ENCODE results near the gene LTB4R.
A peak's percentile ranks its signal among the peaks of the same experiment; 100 is the strongest.

The LTB4R gene

DNA sequence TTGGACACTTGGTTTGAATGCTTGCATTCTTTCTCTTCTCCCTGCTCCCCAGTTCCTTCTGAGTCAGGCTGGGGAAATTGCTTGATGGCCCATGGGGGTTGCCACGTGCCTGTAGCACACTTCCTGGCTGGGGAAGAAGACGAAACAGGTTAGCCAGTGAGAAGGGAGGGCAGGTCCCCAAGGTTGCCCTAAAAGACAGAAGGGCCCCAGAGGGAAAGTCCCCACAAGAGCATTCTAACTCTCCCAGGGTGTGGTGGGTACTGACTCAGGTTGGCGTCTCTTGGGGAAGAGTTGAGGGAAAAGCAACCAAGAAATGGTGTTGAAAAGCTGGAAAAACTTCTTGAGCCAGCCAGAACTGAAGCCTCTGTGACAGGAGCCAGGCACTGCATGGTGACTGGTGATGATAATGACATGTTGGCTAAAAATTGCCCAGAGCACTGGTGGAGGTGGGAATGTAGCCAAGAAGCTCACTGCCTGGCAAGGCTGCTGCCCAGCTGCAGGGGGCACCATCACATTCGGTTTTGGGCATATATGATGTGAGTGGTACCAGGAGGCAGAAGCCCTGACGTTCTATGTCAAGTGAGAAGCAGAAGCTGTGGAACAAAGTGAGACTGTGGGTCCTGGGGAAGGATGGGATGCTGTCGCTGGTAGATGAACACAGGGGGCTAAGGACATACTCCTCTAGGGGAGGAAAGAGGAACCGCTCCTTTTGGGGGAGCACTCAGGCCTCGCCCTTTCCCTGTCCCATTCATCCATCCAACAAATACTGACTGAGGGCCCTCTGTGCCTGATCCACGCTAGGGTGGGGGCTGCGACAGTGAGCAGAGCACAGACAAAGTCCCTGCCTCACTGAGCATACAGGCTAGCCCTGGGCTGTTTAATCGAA lies 31.8 kb upstream of the LTB4R start:
- peak; percentile 30 to 39 for DNase-seq

DNA sequence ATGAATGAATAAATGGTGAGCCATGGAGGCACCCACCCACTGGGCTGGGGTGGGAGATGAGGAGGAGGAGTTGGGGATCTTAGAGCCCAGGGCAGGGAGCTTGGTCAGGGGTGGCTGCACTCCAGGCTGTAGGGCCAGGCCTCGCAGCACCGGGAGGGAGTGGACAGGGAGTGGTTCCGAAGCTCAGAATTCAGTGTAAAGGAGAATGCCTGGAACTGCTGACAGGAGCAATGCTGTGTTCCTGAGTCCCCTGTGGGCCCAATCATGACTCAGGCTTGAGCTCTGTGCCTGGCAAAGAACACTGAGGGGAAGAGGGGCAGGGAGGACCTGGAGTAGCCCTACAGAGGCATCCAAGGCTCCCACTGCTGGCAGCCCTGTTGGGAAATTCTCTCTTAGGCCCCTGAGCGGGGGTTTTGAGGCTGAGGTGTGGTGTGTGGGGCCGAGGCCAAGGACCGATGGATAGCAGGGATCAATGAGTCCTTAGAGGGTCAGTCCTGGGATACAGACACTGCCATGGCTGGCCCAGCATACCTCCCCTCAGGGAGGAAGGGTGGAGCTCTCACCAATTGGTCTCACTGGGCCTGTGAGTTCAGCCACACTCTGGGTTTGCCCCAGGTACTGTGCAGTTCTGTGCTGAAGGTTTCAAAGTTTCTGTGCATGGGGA lies 30.4 kb upstream of the LTB4R start:
- DNase-seq = no peak

DNA sequence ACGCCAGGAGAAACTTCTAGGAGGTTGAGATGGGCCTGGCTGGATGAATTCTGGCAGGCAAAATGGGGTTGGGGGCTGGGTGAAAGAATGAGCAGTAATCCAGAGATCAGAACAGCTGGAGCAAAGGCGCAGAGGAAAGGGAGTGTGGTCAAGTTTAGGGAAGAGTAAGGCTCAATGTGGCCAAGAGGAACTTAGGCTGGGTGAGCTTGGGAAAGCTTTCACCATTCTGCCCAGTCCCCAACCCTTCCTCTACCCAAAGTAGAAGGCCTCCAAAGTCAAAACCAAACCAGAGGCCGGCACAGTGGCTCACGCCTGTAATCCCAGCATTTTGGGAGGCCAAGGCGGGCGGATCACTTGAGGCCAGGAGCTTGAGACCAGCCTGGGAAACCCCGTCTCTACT lies 29.7 kb upstream of the LTB4R start:
- no peak for DNase-seq

DNA sequence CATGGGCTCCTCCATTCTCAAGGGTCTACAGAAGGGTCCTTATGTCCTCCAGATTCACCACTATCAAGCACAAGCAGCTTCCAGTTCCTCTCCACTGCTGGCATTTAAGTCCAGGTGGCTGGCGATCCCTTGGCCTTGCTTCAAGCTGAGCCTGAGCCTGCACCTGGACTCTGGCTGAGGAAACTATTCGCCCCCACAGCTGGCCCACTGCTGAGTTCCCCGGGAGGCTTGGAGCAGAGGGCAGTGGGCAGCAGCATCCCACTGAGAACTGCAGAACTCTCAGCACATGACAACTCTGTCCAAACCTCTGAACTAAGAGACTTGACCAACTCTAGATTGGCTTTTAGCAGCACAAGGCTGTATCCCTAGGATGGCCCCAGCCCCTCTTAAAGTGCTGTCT lies 28.6 kb upstream of the LTB4R start:
- no peak for DNase-seq

DNA sequence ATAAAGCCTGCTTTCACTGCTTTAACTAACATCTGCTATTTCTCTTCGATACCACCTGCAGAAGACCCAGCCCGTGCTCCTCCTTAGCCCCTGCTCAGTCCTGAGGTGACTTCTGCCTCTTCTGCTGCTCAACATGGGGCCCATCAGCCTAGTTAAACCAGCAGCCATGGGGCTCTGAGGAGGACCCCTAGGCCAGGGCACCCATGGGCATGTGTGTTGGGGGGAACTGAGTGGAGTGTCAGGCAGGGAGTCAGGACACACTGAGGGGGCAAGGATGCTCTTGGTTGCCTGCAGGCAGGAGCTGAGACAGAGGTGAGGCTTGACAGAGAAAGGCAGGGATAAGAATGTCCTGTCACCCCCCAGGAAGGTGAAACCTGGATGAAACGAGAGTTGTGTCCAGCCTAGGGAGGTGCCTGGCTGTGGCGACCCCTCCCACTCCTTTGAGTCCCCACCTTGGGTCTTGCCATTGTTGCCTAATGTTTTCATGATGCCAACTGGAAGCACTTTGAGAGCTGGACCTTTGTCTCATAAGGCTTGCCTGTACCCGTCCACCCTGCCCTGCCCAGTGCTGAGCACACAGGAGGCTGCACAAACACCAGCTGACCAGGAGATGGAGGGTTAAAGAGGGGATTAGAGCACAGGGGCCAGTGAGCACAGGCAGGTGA lies 27.4 kb upstream of the LTB4R start:
- no peak for DNase-seq

DNA sequence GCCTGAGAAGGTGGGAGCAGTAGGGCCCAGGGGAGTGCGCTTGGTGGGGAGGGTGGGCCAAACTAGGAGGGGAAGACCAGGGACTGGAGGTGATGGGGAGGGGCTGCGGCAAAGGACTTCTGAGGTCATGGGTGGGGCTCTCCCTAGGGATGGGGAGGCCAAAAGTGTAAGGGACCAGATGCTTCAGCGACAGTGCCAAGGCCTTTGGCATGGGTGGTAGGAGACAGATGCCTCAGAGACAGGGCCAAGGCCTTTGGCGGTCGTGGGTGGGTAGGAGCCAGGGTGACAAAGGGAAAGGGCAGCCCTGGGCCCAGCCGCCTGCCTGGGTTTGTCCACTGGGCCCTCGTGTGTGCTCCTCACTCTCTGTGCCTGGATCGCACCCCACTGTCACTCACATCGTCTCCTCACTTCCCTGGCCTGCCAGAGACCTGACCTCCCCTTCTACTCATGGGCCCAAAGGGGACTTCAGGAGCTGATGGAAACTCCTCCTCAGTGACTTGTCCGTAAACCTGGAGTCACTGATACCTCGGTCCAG lies 26.7 kb upstream of the LTB4R start:
- DNase-seq = no peak

DNA sequence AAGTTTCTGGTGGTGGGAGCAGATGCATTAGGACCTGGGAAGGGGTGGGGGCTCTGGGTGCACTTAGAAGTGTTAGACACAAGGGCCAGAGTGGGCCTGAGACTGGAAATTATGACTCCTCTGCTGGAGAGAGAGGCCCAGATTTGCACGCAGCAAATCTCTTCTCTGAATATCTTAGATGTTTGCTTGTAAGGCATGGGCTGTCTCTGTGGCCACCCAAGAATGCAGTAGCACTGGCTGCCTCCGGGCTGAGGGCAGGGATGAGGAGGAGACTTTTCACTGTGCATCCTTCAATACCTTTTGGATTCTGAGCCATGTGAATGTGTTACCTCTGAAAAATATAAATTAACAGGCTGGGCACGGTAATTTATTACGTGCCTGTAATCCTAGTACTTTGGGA lies 26.0 kb upstream of the LTB4R start:
- no peak for DNase-seq

DNA sequence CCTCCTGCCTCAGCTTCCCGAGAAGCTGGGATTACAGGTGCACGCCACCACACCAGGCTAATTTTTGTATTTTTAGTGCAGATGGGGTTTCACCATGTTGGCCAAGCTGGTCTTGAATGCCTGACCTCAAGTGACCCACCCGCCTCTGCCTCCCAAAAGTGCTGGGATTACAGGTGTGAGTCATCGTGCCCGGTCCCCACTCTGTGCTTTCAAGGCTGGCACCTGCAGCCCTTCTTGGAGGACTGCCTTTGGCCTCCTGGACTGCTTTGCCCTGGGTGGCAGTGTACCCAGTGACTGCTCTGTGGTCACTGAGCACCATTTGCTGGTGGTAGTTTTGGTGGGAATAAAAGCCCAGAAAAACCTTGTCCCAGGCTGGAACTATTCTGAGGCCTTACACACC lies 24.3 kb upstream of the LTB4R start:
- no peak for DNase-seq

DNA sequence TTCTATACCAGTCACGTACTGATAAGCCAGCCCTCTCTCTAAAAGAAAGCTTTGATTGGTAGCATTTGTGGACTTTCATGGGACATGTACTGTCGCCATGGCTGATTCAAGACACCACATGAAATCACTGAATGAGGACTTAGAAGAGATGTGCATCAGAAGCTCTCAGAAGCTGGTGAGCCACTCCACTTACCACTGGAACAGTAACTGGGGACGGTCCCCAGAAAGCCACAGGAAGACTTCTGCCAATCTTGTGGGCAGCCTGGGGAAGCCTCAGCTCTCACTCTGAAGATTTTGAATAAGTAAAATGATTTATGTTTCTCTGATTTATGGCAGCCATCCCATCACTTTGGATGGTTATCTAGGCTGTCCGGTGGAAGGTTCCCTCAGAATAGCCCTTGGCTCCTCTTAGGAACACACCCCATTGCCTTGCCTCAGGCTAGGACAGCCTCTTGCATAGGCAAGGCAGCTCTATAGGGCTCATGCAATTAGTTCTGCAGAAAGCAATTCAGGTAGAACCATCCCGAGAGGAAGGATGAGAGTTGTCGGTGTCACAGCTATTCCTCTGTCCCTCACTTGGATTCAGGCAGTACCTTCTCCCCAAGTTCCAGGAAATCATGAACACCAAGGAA lies 21.5 kb upstream of the LTB4R start:
- peak; percentile 54 to 59 for DNase-seq

DNA sequence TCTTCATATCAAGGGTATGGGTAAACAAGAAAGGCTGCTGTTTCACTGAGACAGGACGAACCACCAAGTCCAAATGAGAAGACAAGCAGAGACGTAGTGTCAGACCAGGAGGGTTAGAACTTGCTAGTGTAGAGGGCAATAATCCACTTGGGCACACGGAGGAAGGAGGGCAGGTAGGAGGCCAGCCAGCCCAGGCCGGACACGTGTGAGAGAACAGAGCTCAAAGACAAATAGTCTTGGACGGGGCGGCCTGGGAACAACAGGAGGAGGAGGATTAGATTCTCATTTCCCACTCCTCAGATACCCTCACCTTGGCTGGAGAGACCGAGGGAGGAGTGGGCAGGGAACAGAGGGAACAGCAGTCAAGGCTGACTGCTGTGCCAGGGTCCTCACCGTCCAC lies 20.6 kb upstream of the LTB4R start:
- DNase-seq = no peak

DNA sequence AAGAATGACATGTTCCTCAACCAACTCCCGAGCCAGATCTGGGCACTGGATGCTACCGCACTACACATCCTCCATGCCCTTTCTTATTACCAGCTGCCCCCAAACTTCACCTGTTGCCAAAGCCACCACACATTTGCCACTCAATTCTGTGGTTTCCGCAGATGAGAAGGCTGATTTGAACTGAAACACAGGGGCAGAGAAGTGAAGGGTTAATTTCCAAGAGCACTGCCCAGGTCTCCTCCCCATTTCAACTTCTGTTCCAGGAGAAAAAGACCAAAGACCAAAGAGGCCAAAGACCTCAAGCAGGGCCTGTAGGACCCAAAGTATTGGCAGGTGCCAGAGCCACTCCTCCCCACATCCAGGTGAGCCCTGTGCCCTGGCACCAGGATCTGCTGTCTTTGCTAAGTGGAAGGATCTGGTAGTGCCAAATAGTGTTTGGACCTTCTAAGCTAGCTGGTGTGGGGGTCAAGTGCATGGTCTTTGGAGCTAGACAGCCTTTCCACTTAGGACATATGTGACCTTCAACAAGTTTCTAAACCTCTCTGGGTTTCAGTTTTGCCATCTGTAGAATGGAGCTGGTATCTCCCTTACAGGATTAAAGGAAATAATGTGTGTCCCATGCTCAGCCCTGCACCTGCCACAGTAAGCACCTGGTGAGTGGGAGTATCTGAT lies 19.7 kb upstream of the LTB4R start:
- DNase-seq = no peak

DNA sequence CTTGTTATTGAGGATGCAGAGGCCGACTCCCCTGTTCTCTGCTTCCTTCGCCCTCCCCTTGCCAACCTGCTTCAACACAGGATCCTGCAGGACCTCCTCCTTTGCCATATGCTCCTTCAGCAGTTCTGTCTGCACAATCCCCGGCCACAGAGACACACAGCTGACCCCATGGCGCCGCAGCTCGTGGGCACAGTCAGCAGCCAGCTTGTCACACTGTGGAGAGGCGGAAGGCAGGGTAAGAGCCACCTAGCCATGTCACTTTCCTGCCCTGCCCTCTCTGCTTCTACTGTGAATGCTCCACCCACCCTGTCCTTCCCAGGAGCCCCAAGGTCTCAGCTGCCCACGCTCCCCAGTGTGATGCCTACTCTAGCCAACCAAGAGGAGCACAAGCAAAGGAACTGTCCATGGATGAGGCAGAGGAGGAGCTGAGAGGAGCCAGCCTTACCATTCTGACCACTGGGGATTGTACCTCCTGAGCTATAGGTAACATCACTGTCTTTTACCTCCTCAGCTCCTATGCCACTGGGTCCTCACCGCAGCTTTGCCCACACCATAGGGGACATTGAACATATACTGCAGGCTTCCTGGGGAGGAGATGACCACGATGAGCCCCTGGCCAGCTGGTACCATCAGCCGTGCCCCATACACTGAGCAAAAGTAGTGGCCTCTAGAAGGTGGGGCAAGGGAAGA lies 19.0 kb upstream of the LTB4R start:
- no peak for DNase-seq

DNA sequence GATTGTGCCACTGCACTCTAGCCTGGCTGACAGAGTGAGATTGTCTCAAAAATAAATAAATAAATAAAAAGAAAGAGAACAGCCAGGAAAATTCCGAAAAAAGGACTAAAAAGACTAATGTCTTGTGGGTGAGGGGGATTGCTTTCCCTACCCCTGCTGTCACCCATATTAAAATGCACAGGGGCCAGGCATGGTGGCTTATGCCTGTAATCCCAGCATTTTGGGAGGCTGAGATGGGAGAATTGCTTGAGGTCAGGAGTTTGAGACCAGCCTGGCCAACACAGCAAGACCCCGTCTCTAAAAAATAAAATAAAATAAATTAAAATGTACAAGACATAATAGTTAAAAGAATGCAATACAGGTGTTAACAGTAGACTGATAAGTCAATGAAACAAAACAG lies 17.8 kb upstream of the LTB4R start:
- DNase-seq = no peak

DNA sequence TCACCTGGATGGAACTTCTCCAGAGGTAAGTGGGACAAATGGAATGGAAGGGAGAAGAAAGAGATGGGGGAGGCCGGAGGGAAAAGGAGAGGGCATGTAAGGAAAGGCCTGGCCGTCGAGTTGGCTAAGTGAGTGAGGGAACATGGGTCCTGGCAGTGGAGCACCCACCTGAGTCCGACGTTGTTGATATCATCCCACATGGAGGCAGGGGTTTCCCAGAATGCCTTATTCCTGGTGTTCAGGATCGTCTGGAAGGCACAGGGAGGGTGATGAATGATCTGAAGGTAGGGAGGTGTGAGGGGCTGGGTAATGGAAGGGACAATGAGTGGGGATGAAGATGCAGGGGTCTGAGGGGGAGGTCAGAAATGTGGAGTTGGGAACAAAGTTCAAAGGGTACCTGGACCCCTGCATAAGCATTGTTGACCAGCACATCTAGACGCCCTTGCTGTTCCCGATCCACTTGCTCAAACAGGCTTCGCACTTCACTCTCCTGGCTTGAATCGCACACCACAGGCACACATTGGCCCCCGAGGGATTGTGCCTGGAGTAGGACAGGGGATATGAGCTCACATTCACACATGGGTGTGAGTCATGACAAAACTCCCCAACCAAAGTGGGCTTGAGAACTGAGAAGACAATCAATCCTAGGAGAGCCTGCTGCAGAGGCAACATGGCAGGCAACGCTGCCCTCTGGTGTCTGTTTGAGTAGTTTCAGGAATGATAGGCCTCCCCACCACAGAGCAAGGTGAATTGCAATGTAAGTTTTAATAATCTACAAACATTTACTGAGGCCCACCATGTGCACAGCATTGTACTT lies 14.8 kb upstream of the LTB4R start:
- DNase-seq = peak; percentile 61 to 62

DNA sequence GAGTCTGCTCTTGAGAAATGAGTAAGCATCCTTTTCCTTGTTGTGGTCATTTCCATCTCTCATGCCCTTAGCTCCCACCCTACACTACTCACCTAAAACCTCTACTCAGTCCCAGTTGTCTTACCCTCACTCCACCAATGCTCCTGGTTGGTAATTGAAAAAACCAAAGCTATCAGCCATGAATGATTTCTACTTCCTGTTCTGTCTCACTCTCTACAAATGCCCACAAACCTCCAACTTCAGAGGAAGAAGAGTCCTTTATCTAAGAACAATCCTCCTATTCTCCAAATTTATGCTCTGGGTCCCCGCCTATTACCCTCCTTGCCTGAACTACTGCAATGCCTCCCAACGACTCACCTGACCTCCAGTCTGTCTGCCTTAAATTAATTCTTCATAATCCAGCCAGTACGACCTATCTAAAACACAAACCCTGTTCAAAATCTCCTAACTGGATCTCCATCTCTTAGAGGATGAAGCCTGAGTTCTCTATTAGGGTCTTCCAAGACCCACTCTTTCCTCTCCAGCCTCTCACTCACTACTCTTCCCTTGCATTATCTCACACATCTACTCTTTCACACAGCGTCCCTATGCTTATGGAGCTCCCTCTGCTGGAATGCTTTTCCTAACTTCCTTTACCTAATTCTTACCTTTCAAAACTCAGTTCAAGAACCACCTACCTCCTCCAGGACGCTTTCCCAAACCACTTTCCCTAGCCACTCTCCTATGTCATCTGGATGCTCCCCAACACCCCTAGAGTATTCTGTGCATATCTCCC lies 13.9 kb upstream of the LTB4R start:
- DNase-seq = no peak

DNA sequence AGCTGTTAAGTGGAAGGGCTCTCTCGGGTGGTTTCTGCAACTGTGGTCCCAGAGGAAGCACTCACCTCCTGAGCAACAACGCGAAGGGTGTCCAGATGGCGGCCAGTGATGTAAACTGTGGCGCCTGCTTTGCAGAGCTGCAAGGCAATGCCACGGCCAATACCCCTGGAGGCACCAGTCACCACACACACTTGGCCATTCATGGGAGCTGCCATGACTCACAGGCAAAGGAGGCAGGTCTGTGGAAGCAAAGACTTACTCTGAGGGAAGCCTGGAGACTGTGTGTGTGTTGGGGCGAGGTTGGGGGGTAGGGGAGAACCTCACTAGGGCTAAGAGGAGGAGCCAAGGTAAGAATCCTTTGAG lies 12.4 kb upstream of the LTB4R start:
- no peak for DNase-seq

DNA sequence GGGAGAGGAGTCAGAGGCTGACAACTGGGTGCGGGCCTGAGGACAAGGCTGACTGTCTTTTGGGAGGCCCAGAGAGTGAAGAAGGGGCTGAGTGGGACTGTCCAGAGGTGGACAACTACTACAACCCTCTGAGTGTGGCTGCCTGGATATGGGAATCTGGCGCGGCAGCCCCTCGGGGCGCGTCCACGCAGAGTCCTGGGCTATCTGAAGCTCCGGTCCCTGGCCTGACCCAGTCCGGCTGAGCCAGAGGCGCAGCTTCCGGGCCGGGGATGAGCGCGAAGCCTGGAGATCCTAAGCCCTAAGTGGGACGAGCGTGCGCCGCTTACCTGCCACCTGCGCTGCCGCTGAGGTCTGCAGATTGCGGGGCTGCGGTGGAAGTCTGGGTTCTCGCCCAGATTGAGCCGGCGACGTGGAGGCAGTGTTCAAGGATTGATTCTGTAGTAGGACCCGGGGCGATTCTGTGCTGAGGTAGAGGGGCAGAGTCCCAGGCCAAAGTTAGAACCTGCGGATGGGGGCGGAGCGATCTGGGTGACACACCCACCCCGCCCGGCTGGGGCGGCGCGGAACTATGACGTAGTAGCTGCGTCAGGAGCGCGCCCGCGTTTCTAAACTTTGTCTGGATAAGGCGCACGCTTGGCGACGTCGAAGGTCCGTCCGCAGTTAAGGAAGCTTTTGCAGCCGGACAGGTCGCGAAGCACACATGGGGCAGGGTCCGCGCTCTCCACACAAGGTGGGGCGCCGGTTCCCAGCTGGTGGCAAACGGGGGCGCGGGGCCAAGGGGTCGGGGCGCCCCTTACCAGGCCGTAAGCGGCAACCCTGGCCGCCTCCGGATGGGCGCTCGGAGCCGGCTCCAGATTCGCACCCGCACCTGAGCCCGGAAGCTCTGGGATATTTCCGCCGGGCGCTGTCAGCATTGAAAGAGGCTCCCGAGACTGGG lies 11.8 kb upstream of the LTB4R start, which contains the start of the genes DHRS1 and NOP9:
DHRS1 (minus strand) TSS at position 526 of the 937 bp plus-strand sequence. CDS start 674 bp downstream, outside the sequence.
NOP9 (plus strand) TSS at position 596 of the 937 bp plus-strand sequence; CDS start at position 701, 105 bp downstream.
- DNase-seq = peak; percentile 94 to 96

DNA sequence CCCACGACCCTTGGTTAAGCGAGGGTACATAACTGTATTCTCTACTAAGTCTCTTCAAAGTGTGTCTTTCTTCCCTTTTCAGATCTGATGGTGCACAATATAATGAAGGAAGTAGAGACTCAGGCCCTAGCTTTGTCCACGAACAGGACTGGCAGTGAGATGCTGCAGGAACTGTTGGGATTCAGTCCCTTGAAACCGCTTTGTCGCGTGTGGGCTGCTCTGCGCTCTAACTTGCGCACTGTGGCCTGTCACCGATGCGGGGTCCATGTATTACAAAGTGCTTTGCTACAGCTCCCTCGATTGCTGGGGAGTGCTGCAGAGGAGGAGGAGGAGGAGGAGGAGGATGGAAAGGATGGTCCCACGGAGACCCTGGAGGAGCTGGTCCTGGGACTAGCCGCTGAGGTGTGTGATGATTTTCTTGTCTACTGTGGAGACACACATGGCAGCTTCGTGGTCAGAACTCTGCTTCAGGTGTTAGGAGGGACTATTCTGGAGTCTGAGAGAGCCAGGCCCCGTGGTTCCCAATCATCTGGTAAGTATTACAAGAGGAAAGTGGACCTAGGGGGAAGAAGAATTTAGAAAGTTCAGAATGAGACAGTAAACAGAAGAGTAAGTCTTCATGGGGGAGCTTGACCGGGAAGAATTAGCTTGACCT lies 10.8 kb upstream of the LTB4R start:
- DNase-seq = no peak

Data from stimulated activated CD4-positive, alpha-beta T cell treated with anti-CD3 and anti-CD28 coated beads, Interleukin-2, amount 100 ng/mL, for 48 hours (primary cell).